Adipocyte (in vitro differentiated cells): ENCODE measurements around the gene C1QC.
A peak's percentile ranks its signal among the peaks of the same experiment; 100 is the strongest.

Source experiments
- DNase-seq: peaks from one replicate; pipeline ENCODE4 v3.0.0-alpha.2; 2015; ENCODE audit warnings: low read depth
- H3K27me3 ChIP-seq: replicated peaks from 2 replicates; pipeline ENCODE4 v1.7.0; 2013; ENCODE audit warnings: mild to moderate bottlenecking, low read length, moderate library complexity; ENCODE audit not compliant: control insufficient read depth, insufficient read depth
- H3K36me3 ChIP-seq: 2 replicates; pipeline ENCODE4 v1.7.0; 2013; ENCODE audit warnings: low read length, mild to moderate bottlenecking, moderate library complexity; ENCODE audit not compliant: control insufficient read depth, insufficient read depth, severe bottlenecking
- H3K4me1 ChIP-seq: 2 replicates; pipeline ENCODE4 v1.7.0; 2013; ENCODE audit warnings: mild to moderate bottlenecking, low read length, moderate library complexity; ENCODE audit not compliant: control insufficient read depth, insufficient read depth
- H3K4me3 ChIP-seq: 2 replicates; pipeline ENCODE4 v1.7.0; 2013; ENCODE audit warnings: mild to moderate bottlenecking, low read length, moderate library complexity
- H3K9ac ChIP-seq: 2 replicates; pipeline ENCODE4 v1.7.0; 2013; ENCODE audit warnings: mild to moderate bottlenecking, low read length, moderate library complexity
- H3K9me3 ChIP-seq: 2 replicates; pipeline ENCODE4 v1.7.0; 2013; ENCODE audit warnings: mild to moderate bottlenecking, low read length, moderate library complexity; ENCODE audit not compliant: control insufficient read depth

Gene C1QC

DNA sequence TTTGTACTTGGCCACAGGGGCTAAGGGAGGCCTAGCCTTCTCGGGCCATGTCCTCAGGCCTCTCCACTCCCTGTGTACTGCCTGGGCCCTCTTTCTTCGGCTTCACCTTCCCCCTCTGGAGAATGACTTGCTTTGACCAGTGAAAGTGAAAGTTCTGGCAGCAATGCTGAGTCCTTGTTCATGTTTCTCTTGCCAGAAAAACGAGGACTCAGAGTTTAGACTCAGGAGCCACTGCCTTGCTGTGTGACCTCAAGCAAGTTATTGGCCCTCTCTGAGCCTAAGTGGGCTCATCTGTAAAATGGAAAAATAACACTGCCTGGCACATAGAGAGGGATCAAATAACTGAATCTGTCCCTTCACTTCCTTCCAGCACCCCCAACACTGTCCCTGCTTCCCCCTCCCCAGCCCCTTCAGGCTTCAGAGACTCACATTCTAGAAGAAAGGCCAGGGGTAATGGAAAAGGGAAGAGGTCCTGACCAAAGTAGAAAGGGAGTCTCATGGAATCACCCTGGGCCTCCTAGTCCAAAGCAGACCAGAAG lies 5.5 kb upstream of the C1QC start:
- Histone ChIP-seq H3K36me3 (no peaks in the 10 kb centered on the region), H3K9ac (no peak overlapping the region), H3K4me3 (no peak overlapping the region), H3K27me3 (peaks cover 43% of the 10 kb centered on the region), H3K4me1 (peaks cover 12% of the 10 kb centered on the region), H3K9me3 (no peaks in the 10 kb centered on the region)
- no peak for DNase-seq

DNA sequence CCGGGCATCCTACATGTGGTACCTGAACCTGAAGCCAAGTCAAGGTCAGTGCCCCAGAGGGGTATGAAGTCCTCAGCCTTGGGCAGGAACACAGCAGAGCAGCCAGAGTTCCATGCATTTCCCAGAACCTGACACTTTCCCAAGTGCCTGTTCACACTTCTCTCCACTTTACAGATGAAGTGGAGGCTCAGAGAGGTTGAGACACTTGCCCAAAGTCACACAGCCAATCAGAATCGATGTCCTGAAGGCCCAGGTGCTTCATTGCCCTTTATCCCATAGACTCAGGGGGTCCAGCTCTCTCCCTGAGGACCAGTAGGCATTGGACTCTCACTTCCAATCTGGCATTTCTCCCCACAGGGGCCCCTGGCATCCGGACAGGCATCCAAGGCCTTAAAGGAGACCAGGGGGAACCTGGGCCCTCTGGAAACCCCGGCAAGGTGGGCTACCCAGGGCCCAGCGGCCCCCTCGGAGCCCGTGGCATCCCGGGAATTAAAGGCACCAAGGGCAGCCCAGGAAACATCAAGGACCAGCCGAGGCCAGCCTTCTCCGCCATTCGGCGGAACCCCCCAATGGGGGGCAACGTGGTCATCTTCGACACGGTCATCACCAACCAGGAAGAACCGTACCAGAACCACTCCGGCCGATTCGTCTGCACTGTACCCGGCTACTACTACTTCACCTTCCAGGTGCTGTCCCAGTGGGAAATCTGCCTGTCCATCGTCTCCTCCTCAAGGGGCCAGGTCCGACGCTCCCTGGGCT lies 4.8 kb upstream of the C1QC start:
- Histone ChIP-seq H3K4me1 (peaks cover 12% of the 10 kb centered on the region), H3K9me3 (no peaks in the 10 kb centered on the region), H3K4me3 (no peak overlapping the region), H3K9ac (no peak overlapping the region), H3K27me3 (peaks cover 37% of the 10 kb centered on the region), H3K36me3 (no peaks in the 10 kb centered on the region)
- DNase-seq, result no peak

DNA sequence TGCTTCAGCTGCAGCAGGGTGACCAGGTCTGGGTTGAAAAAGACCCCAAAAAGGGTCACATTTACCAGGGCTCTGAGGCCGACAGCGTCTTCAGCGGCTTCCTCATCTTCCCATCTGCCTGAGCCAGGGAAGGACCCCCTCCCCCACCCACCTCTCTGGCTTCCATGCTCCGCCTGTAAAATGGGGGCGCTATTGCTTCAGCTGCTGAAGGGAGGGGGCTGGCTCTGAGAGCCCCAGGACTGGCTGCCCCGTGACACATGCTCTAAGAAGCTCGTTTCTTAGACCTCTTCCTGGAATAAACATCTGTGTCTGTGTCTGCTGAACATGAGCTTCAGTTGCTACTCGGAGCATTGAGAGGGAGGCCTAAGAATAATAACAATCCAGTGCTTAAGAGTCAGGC lies 4.1 kb upstream of the C1QC start:
- no peak overlapping the region for H3K4me3 ChIP-seq
- peaks cover 33% of the 10 kb centered on the region for H3K27me3 ChIP-seq
- H3K36me3 ChIP-seq, result no peaks in the 10 kb centered on the region
- H3K9me3 ChIP-seq, result no peaks in the 10 kb centered on the region
- peaks cover 12% of the 10 kb centered on the region for H3K4me1 ChIP-seq
- peak; percentile 28 for DNase-seq
- H3K9ac ChIP-seq, result no peak overlapping the region

DNA sequence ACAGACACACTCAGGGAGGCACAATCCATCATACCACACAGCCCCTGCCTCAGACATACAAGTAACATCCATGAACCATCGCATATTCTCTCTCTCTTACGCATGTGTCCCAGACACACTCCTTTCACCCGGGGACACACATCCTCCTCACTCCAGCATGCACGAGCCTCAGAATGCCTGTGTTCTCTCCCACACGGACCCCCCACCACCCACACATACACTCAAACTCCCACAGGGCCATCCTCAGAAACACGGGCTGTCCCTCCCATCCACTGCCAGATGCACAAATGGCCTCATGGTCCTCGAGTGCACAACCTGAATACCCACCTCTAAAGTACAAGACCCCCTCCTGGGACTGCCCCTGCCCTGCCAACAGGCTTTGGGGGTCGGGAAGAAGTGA lies 2.2 kb upstream of the C1QC start:
- Histone ChIP-seq H3K27me3 (peaks cover 26% of the 10 kb centered on the region), H3K4me3 (no peak overlapping the region), H3K4me1 (peaks cover 23% of the 10 kb centered on the region), H3K9me3 (no peaks in the 10 kb centered on the region), H3K9ac (no peak overlapping the region), H3K36me3 (no peaks in the 10 kb centered on the region)
- DNase-seq, result no peak

DNA sequence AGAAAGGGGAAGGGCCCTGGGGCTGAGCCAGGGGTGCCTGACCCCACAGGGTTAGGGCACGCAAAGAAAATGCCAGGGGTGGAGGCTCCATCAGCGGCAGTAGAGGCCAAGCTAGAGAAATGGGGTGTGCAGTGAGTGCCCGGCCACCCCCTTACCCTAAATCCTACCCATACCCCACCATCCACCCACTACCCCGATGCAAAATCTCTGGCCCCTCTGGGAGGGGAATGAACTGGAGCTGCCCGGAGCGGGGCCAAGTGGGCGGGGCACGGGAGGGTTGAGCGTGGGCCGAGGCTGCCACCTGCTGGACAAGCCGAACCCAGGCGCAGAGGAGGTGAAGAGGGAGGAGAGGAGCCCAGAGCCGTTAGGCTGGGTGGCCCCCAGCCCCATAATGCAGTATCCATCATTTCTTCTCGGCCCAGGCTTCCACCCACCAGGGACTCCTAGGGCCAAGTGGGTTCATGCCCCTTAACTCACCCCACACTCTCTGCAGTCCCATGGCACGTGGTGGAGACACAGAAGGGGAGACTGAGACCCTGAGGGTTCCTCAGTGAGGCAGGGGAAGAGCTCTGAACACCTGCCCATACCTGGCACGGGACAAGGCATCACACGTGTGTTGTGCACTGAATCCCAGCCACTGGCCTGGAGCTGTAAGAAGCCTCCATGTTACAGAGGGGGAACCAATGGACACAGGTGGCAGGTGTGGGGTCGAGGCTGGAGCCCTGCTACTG lies 1.4 kb upstream of the C1QC start:
- Histone ChIP-seq H3K27me3 (peaks cover 26% of the 10 kb centered on the region), H3K36me3 (no peaks in the 10 kb centered on the region), H3K4me3 (no peak overlapping the region), H3K9me3 (no peaks in the 10 kb centered on the region), H3K4me1 (peaks cover 27% of the 10 kb centered on the region), H3K9ac (no peak overlapping the region)
- peak; percentile 88 for DNase-seq

DNA sequence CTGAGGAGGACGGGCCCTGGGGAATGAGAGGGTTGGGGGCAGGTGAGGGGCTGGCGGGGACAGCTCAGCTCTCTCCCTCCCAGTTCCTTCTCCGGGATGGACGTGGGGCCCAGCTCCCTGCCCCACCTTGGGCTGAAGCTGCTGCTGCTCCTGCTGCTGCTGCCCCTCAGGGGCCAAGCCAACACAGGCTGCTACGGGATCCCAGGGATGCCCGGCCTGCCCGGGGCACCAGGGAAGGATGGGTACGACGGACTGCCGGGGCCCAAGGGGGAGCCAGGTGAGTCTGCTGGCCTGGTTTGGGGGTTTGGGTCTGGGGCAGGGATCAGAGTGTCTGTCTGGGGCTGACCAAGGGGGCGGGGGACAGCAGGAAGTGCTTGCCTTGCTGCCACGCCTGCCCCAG lies 495 bp downstream of the C1QC start:
- DNase-seq, result no peak
- peaks cover 37% of the 10 kb centered on the region for H3K4me1 ChIP-seq
- H3K27me3 ChIP-seq, result peaks cover 23% of the 10 kb centered on the region
- no peaks in the 10 kb centered on the region for H3K9me3 ChIP-seq
- H3K9ac ChIP-seq, result no peak overlapping the region
- H3K4me3 ChIP-seq, result no peak overlapping the region
- no peaks in the 10 kb centered on the region for H3K36me3 ChIP-seq

DNA sequence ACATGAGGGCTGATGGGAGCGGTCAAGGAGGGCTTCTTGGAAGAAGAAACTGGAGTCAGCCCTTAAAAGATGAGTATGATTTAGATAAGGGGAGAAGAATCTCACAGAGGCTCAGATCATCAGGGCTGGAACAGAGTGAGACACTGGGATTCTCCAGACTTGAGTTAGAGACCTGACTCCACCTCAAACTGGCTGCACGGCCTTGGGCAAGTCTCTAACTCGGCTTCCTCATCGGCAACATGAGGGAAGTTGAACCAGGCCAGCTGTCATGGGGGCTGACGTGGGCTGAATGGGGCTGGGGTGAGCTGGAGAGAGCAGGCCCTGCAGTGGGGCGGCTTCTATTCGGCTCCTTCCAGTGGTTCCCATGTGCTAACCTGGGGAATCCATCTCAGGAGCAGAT lies 2.5 kb downstream of the C1QC start:
- H3K9ac ChIP-seq, result peak overlapping the region; percentile 71
- H3K4me3 ChIP-seq, result peak overlapping the region; percentile 36
- H3K4me1 ChIP-seq, result peaks cover 37% of the 10 kb centered on the region
- DNase-seq, result no peak
- peaks cover 31% of the 10 kb centered on the region for H3K27me3 ChIP-seq
- no peaks in the 10 kb centered on the region for H3K9me3 ChIP-seq
- H3K36me3 ChIP-seq, result no peaks in the 10 kb centered on the region

DNA sequence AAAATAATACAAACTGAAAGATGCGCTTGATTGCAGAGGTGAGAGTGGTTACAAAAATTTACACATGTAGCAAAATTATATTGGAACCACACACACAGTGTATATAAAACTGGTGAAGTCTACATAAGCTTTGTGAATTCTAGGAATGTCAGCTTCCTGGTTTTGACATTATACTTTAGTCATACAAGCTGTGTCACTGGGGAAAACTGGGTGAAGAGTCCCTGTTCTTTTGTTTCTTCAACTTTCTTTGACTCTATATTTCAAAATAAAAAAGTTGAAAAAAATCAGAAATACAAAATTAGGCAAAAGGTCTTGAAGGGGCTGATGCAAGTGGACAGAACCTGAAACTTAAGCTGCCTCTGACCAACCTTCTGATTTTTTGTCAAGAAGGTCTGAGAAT lies 3.0 kb downstream of the C1QC start:
- peak overlapping the region; percentile 36 for H3K4me3 ChIP-seq
- no peaks in the 10 kb centered on the region for H3K9me3 ChIP-seq
- peak overlapping the region; percentile 73 for H3K9ac ChIP-seq
- DNase-seq, result peak; percentile 44
- no peaks in the 10 kb centered on the region for H3K36me3 ChIP-seq
- H3K4me1 ChIP-seq, result peaks cover 37% of the 10 kb centered on the region
- H3K27me3 ChIP-seq, result peaks cover 27% of the 10 kb centered on the region

DNA sequence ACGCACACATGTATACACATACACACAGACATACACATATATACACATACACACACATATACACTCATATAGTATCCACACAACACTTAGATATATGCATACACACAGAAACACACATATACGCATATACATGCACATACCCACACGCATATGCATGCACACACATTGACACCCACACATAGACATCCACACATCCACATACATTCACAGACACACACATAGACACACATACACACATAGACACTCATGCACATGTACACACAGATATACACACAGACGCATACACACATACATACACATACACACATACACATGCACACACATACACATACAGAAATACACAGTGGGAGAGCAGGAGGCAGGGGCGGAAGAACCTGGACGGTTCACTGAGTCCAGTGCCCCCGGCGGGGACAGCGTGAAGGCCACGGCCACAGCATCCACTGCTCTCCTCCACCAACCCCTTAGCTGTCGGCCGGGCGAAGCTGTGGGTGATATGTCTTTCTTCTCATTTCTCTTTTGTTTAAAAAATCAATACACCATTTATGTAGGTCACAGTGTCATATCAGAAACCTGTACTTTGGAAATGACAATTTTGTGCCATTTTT lies 6.8 kb downstream of the C1QC start:
- Histone ChIP-seq H3K4me3 (no peak overlapping the region), H3K9me3 (no peaks in the 10 kb centered on the region), H3K27me3 (peaks cover 24% of the 10 kb centered on the region), H3K9ac (no peak overlapping the region), H3K36me3 (no peaks in the 10 kb centered on the region), H3K4me1 (peaks cover 29% of the 10 kb centered on the region)
- DNase-seq, result no peak

DNA sequence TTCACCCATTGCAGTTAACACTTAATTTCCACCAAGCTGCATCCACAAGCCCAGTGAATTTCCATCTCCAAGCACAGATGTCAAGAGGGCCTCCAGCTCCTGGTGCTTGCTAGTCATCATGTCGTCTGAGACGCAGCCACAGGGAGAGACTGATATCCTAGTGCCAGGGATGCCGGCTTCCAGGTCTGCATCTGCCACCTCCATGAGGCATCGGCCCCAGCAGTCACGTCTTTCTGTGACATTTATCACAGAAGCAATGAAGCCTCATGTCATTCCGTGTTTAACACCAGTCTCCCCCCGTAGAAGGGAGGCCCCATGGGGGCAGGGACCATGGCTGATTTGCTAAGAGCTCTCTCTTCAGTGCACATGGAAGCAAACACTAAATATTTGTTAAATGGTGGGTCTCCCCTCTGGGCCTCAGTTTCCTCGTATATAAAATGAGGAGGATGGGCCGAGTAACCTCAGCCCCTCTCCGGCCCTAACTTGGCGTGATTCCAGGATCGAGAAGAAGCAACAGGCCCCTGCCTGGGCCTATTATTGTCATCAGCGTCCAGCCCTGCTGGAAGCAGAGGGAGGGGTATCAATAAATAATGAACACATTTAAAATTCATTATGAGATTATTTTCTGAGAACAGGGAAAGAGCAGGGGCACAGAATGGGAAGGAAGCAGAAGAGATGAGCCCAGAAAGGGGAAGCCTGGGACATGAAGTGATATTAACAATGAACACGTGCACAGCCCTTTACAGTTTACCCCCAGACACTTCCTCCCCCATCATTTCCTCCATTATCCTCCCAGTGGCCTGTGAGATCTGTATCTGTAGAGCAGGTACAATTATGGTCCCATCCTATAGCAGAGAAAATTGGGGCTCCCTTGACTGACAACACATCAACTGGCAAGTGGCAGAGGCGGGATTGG lies 8.8 kb downstream of the C1QC start:
- Histone ChIP-seq H3K4me3 (no peak overlapping the region), H3K4me1 (peaks cover 8% of the 10 kb centered on the region), H3K36me3 (no peaks in the 10 kb centered on the region), H3K9me3 (no peaks in the 10 kb centered on the region), H3K27me3 (peaks cover 42% of the 10 kb centered on the region), H3K9ac (no peak overlapping the region)
- DNase-seq, result no peak
